Neural crest cell (in vitro differentiated cells): Measurements from ENCODE around the gene HGFAC. TPM values are rescaled to one million over a fixed set of nuclear protein-coding genes. Genes with fewer than 3 reads are reported as not detected.

ENCODE experiments used
- DNase-seq: peaks from one replicate; pipeline ENCODE4 v3.0.0; 2021; ENCODE audit warnings: low read depth, mixed read lengths, low spot score
- H3K27ac Mint-ChIP-seq: one replicate; pipeline ENCODE4 v1.8.0; 2021; ENCODE audit warnings: mild to moderate bottlenecking, mixed read lengths; ENCODE audit not compliant: unreplicated experiment
- H3K27me3 Mint-ChIP-seq: 2 replicates; pipeline ENCODE4 v1.8.0; 2021; ENCODE audit warnings: low read depth, mild to moderate bottlenecking, mixed read lengths
- H3K36me3 Mint-ChIP-seq: 2 replicates; pipeline ENCODE4 v1.8.0; 2021; ENCODE audit warnings: low read depth, mild to moderate bottlenecking, mixed read lengths
- H3K4me1 Mint-ChIP-seq: 2 replicates; pipeline ENCODE4 v1.8.0; 2021; ENCODE audit warnings: mixed read lengths
- H3K4me3 Mint-ChIP-seq: one replicate; pipeline ENCODE4 v1.8.0; 2021; ENCODE audit warnings: mild to moderate bottlenecking, mixed read lengths
- H3K9me3 Mint-ChIP-seq: 2 replicates; pipeline ENCODE4 v1.8.0; 2021; ENCODE audit warnings: mixed read lengths
- total RNA-seq: library from RNA; stranded (reverse); gene quantifications from 2 replicates; pipeline ENCODE4 v1.2.1, GENCODE V29; 2021
- TF ChIP-seq, protein P1 (sequence below): fragments of 200-600 bp; sonication (generic); conservative IDR thresholded peaks from 2 replicates; pipeline ENCODE4 v1.5.0; 2021; ENCODE audit warnings: antibody characterized with exemption, mild to moderate bottlenecking

The HGFAC gene
- total RNA-seq, 1 donor from 2014 or later: 1.6 TPM

DNA sequence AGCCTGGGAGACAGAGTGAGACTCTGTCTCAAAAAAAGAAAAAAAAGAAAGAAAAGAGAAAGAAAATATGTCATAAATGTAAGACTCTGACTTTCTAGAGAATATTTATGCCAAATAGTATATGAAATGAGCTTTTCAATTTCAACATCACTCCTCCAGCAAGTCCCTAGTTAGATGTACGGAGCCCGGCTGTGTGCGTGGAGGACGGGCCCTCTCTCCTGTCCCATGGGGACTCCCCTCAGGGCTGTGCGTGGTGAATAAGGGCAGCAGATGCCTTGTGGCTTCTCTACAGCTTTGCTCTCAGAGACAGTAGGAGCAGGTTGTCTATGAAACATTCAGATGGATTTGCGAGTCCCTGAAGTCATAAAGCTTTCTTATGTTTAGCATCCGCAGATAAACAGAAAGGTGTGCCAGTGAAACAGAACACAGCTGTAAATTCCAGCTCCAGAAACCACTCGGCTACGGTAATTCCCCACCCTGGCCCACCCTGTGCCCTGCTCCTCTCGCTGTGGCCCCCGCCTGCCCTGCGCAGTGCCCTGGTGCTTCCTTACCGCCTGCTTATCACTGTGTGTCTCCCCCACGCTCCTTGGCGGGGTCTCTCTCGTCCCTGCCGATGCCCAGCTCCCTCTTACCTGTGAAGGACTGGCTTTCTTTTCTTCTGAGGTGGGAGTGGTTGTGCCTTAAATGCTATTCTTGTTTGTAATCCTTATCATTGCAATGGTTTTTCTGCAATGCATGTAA lies 13.9 kb upstream of the HGFAC start:
- H3K27me3 Mint-ChIP-seq: no peaks in the 10 kb centered on the region
- H3K36me3 Mint-ChIP-seq: no peaks in the 10 kb centered on the region
- DNase-seq: no peak
- H3K4me3 Mint-ChIP-seq: no peak overlapping the region
- H3K27ac Mint-ChIP-seq: no peak overlapping the region
- no peaks in the 10 kb centered on the region for H3K9me3 Mint-ChIP-seq
- H3K4me1 Mint-ChIP-seq: no peaks in the 10 kb centered on the region
- TF ChIP-seq, protein P1, sequence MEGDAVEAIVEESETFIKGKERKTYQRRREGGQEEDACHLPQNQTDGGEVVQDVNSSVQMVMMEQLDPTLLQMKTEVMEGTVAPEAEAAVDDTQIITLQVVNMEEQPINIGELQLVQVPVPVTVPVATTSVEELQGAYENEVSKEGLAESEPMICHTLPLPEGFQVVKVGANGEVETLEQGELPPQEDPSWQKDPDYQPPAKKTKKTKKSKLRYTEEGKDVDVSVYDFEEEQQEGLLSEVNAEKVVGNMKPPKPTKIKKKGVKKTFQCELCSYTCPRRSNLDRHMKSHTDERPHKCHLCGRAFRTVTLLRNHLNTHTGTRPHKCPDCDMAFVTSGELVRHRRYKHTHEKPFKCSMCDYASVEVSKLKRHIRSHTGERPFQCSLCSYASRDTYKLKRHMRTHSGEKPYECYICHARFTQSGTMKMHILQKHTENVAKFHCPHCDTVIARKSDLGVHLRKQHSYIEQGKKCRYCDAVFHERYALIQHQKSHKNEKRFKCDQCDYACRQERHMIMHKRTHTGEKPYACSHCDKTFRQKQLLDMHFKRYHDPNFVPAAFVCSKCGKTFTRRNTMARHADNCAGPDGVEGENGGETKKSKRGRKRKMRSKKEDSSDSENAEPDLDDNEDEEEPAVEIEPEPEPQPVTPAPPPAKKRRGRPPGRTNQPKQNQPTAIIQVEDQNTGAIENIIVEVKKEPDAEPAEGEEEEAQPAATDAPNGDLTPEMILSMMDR: no peak

DNA sequence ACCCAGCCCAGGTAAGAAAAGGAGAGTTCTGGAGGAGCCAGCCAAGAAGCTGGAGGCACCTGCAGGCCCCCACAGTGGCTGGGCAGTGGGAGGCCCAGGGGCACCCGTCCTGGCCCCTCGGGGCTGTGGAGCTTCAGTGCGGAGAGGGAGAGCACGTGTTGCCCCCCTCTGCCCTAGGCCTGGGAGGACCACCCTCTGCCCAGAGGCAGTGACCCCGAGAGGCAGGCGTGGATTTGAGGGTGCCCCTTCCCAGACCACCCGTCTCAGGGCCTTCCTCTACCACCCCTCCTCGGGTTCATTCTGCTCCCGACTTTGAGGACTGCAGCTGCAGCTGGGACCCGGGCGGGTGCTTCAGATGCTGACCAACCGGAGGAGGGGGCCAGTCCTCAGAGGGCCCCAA lies 12.1 kb upstream of the HGFAC start:
- DNase-seq: no peak
- Mint-ChIP-seq H3K36me3 (no peaks in the 10 kb centered on the region), H3K4me1 (peaks cover 8% of the 10 kb centered on the region), H3K4me3 (no peak overlapping the region), H3K27me3 (no peaks in the 10 kb centered on the region), H3K9me3 (no peaks in the 10 kb centered on the region), H3K27ac (peak overlapping the region; percentile 67)
- TF ChIP-seq, protein P1: no peak

- TF ChIP-seq, protein P1: no peak
- Mint-ChIP-seq H3K4me1 (peaks cover 10% of the 10 kb centered on the region), H3K27me3 (no peaks in the 10 kb centered on the region), H3K36me3 (no peaks in the 10 kb centered on the region), H3K4me3 (no peak overlapping the region), H3K9me3 (no peaks in the 10 kb centered on the region), H3K27ac (no peak overlapping the region)
- no peak for DNase-seq
These were observed 11.2 kb upstream of the HGFAC start for GRCh38 chr4:3430524-3430923.

DNA sequence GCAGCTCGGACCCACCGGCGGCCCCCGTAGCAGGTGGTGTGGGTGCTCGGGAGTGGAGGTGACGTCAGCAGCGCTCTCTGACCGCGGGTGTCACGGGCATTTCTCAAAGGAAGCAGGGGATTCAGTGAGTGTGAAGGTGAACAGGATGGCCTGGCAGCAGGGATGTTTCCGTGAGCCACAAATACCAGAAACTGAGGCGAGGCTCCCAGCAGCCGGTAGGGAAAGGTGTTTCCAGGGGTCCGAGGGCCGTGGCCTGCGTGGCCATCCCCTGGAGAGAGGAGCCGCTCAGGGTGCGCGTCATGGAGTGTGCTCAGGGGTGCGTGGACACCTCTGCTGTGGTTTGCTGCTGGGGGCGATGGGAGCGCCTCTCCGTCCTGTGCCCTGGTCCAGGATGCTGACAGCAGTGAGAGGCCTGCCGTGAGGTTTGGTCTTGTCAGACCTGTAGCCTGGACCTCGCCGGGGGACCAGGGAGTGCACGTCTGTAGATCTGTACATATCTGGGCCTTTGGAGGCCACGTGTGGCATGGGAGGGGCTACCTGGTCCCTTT lies 10.2 kb upstream of the HGFAC start:
- no peaks in the 10 kb centered on the region for H3K27me3 Mint-ChIP-seq
- TF ChIP-seq, protein P1: no peak
- H3K36me3 Mint-ChIP-seq: no peaks in the 10 kb centered on the region
- H3K4me3 Mint-ChIP-seq: no peak overlapping the region
- no peaks in the 10 kb centered on the region for H3K9me3 Mint-ChIP-seq
- peak overlapping the region; percentile 75 for H3K27ac Mint-ChIP-seq
- no peak for DNase-seq
- H3K4me1 Mint-ChIP-seq: peaks cover 10% of the 10 kb centered on the region

- H3K4me3 Mint-ChIP-seq: no peak overlapping the region
- no peak overlapping the region for H3K27ac Mint-ChIP-seq
- no peaks in the 10 kb centered on the region for H3K36me3 Mint-ChIP-seq
- TF ChIP-seq, protein P1: no peak
- H3K4me1 Mint-ChIP-seq: peaks cover 10% of the 10 kb centered on the region
- DNase-seq: no peak
- no peaks in the 10 kb centered on the region for H3K9me3 Mint-ChIP-seq
- H3K27me3 Mint-ChIP-seq: no peaks in the 10 kb centered on the region
These were observed 9.4 kb upstream of the HGFAC start for GRCh38 chr4:3432381-3432790.
